WTC11 (cell line): ENCODE data around the gene CLDN9. TPM values are rescaled to one million over a fixed set of nuclear protein-coding genes. Genes with fewer than 3 reads are reported as not detected.

ENCODE experiments used
- ATAC-seq: fragments of 200-7000 bp; cut with Tn5 transposase; 2 replicates; pipeline ENCODE4 v1.10.0; 2021; ENCODE audit warnings: mild to moderate bottlenecking, moderate library complexity
- CTCF ChIA-PET: fragments of 300-600 bp; sonication (Branson Sonifier 250); formaldehyde crosslinking; loops from one replicate; lab custom pipeline; 2021; ENCODE audit warnings: antibody characterized with exemption; lab: Charles Lee
- POLR2A ChIA-PET: fragments of 350-600 bp; sonication (Branson Sonifier 250); formaldehyde crosslinking; loops from one replicate; lab custom pipeline; 2021; ENCODE audit warnings: antibody characterized with exemption; lab: Charles Lee
- DNase-seq: peaks from one replicate; pipeline ENCODE4 v3.0.0; 2021; ENCODE audit warnings: low spot score
- H3K27ac Mint-ChIP-seq: 2 replicates; pipeline ENCODE4 v1.8.0; 2021; ENCODE audit warnings: mixed read lengths
- H3K27me3 Mint-ChIP-seq: 2 replicates; pipeline ENCODE4 v1.8.0; 2021; ENCODE audit warnings: low read depth, mild to moderate bottlenecking, moderate library complexity, mixed read lengths
- H3K36me3 Mint-ChIP-seq: 2 replicates; pipeline ENCODE4 v1.8.0; 2021; ENCODE audit warnings: mixed read lengths
- H3K4me1 Mint-ChIP-seq: 2 replicates; pipeline ENCODE4 v1.8.0; 2022; ENCODE audit warnings: mixed read lengths
- H3K4me3 Mint-ChIP-seq: 2 replicates; pipeline ENCODE4 v1.8.0; 2021; ENCODE audit warnings: mild to moderate bottlenecking, moderate library complexity, mixed read lengths
- H3K9me3 Mint-ChIP-seq: 2 replicates; pipeline ENCODE4 v1.8.0; 2021; ENCODE audit warnings: mixed read lengths
- ATF3 ChIP-seq: sonication (generic); formaldehyde crosslinking; conservative IDR thresholded peaks from 2 replicates; pipeline ENCODE4 v1.8.1; 2022; ENCODE audit warnings: mild to moderate bottlenecking, missing genetic modification reagents
- EMX1 ChIP-seq: fragments of 250-450 bp; sonication (Bioruptor Pico); IDR thresholded peaks from 2 replicates; pipeline ENCODE4 v1.8.0; 2021; ENCODE audit warnings: mild to moderate bottlenecking
- FOXP1 ChIP-seq: sonication (generic); formaldehyde crosslinking; IDR thresholded peaks from 2 replicates; pipeline ENCODE4 v1.8.0; 2022; ENCODE audit warnings: missing genetic modification reagents, mild to moderate bottlenecking, moderate library complexity, borderline replicate concordance
- GRHL2 ChIP-seq: fragments of 250-450 bp; sonication (Bioruptor Pico); IDR thresholded peaks from 2 replicates; pipeline ENCODE4 v1.8.0; 2022; ENCODE audit warnings: mild to moderate bottlenecking, moderate library complexity; ENCODE audit not compliant: insufficient replicate concordance, severe bottlenecking
- IRF1 ChIP-seq: sonication (generic); formaldehyde crosslinking; IDR thresholded peaks from 2 replicates; pipeline ENCODE4 v1.8.0; 2023; ENCODE audit warnings: missing genetic modification reagents
- IRF2 ChIP-seq: sonication (generic); formaldehyde crosslinking; IDR thresholded peaks from 2 replicates; pipeline ENCODE4 v1.8.0; 2022; ENCODE audit warnings: low read depth, missing genetic modification reagents, borderline replicate concordance
- NR3C1 ChIP-seq: sonication (generic); formaldehyde crosslinking; conservative IDR thresholded peaks from 2 replicates; pipeline ENCODE4 v1.8.1; 2023; ENCODE audit warnings: low read depth, mild to moderate bottlenecking, missing genetic modification reagents
- RELA ChIP-seq: sonication (generic); formaldehyde crosslinking; IDR thresholded peaks from 2 replicates; pipeline ENCODE4 v1.8.1; 2022; ENCODE audit warnings: missing genetic modification reagents, mild to moderate bottlenecking, borderline replicate concordance
- SP1 ChIP-seq: sonication (generic); formaldehyde crosslinking; conservative IDR thresholded peaks from 2 replicates; pipeline ENCODE4 v1.8.1; 2022; ENCODE audit warnings: missing genetic modification reagents
- ZNF416 ChIP-seq: fragments of 250-450 bp; sonication (Bioruptor Pico); IDR thresholded peaks from 2 replicates; pipeline ENCODE4 v1.9.0; 2021; ENCODE audit warnings: mild to moderate bottlenecking, inconsistent platforms
- ZNF671 ChIP-seq: fragments of 250-450 bp; sonication (Bioruptor Pico); IDR thresholded peaks from 2 replicates; pipeline ENCODE4 v1.8.0; 2021; ENCODE audit warnings: mild to moderate bottlenecking
- total RNA-seq: library from RNA; stranded (reverse); gene quantifications from 3 replicates; pipeline ENCODE4 v1.2.3, GENCODE V29; 2021
- TF ChIP-seq, protein P1 (sequence below): fragments of 250-450 bp; sonication (Bioruptor Pico); IDR thresholded peaks from 2 replicates; pipeline ENCODE4 v2.1.2; 2022; ENCODE audit warnings: mild to moderate bottlenecking, moderate library complexity
- TF ChIP-seq, protein P2 (sequence below): sonication (generic); formaldehyde crosslinking; IDR thresholded peaks from 2 replicates; pipeline ENCODE4 v1.8.0; 2022; ENCODE audit warnings: mild to moderate bottlenecking, missing genetic modification reagents
- TF ChIP-seq, protein P3 (sequence below): fragments of 250-450 bp; sonication (Bioruptor Pico); conservative IDR thresholded peaks from 2 replicates; pipeline ENCODE4 v1.9.0; 2021; ENCODE audit warnings: mild to moderate bottlenecking
- TF ChIP-seq, protein P4 (sequence below): sonication (generic); formaldehyde crosslinking; IDR thresholded peaks from 2 replicates; pipeline ENCODE4 v1.8.1; 2023; ENCODE audit warnings: mild to moderate bottlenecking, missing genetic modification reagents, moderate library complexity

CLDN9 gene
- total RNA-seq, 1 experiment from 2014 or later = 0.92 TPM

- TF ChIP-seq, protein P1, sequence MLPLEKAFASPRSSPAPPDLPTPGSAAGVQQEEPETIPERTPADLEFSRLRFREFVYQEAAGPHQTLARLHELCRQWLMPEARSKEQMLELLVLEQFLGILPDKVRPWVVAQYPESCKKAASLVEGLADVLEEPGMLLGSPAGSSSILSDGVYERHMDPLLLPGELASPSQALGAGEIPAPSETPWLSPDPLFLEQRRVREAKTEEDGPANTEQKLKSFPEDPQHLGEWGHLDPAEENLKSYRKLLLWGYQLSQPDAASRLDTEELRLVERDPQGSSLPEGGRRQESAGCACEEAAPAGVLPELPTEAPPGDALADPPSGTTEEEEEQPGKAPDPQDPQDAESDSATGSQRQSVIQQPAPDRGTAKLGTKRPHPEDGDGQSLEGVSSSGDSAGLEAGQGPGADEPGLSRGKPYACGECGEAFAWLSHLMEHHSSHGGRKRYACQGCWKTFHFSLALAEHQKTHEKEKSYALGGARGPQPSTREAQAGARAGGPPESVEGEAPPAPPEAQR (CRISPR knock-in tag) = no peak
- TF ChIP-seq ZNF416 (CRISPR knock-in tag) = no peak
- no peak for TF ChIP-seq FOXP1 (CRISPR knock-in tag)
Measured at GRCh38 chr16:2987833-2988232, 24.9 kb upstream of the CLDN9 start (continued).

DNA sequence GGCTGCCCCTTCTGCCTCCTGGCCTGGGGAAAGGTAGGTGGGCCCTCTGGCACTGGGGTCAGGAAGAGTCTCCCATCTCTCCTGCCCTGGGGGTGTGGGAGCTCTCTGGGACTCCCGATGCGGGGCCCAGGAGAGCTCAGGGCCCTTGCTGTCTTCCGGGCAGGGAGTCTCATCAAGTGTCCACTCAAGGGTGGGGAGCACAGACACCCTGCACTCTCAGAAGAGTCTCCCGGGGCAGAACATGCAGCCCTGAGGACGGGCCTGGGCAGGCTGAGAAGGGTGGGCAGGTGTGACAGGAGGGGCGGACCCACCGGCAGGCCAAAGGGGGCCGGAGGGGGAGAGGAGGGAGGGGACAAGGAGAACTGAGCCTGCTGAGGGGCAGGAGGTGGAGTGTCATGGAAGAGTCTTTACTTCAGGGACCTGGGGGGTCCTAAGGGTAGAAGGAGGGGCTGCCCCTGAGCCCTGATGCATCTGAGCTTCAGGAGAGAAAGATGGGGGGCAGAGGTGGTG lies 24.1 kb upstream of the CLDN9 start:
- Mint-ChIP-seq H3K9me3 (no peaks in the 10 kb centered on the region), H3K4me3 (no peak overlapping the region), H3K27ac (no peak overlapping the region), H3K4me1 (peaks cover 21% of the 10 kb centered on the region), H3K27me3 (peaks cover 6% of the 10 kb centered on the region; the same call in 1 of the 2 replicates), H3K36me3 (no peaks in the 10 kb centered on the region)
- DNase-seq (no peak), ATAC-seq (peak; percentile 10; the same call in 1 of the 2 replicates)
- TF ChIP-seq RELA (CRISPR knock-in tag) (no peak), NR3C1 (CRISPR knock-in tag) (no peak), IRF2 (CRISPR knock-in tag) (no peak), SP1 (CRISPR knock-in tag) (no peak), GRHL2 (no peak), ATF3 (CRISPR knock-in tag) (no peak), EMX1 (CRISPR knock-in tag) (no peak), ZNF671 (CRISPR knock-in tag) (no peak)
- TF ChIP-seq, protein P2, sequence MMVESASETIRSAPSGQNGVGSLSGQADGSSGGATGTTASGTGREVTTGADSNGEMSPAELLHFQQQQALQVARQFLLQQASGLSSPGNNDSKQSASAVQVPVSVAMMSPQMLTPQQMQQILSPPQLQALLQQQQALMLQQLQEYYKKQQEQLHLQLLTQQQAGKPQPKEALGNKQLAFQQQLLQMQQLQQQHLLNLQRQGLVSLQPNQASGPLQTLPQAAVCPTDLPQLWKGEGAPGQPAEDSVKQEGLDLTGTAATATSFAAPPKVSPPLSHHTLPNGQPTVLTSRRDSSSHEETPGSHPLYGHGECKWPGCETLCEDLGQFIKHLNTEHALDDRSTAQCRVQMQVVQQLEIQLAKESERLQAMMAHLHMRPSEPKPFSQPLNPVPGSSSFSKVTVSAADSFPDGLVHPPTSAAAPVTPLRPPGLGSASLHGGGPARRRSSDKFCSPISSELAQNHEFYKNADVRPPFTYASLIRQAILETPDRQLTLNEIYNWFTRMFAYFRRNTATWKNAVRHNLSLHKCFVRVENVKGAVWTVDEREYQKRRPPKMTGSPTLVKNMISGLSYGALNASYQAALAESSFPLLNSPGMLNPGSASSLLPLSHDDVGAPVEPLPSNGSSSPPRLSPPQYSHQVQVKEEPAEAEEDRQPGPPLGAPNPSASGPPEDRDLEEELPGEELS (CRISPR knock-in tag) = no peak
- TF ChIP-seq, protein P3, sequence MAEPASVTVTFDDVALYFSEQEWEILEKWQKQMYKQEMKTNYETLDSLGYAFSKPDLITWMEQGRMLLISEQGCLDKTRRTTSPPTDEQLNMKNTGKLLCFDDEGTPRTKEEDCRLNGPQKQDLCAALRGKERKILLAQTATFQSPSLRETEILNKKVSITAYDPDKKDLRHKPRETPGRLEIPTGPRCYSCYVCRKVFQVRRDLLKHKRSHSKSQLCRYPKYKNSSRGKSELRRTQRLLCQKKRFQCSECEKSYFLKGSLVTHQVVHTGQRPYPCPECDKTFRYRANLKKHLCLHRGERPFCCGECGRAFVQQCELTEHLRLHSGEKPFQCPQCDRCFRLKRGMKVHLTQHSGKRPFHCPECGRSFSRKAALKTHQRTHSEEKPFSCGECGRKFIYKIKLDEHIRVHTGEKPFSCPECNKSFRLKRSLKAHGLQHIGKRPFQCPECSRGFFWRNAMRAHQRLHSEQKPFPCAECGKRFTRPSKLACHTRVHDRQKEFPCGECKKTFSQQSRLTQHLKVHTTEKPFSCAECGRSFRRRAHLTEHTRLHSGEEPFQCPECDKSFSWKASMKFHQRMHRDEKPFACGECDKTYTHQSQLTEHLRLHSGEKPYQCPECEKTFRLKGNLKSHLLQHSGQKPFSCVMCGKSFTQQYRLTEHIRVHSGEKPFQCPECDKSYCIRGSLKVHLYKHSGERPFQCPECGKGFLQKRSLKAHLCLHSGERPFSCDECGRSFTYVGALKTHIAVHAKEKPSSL = no peak
- ChIA-PET POLR2A (interaction anchor here (1.1 kb wide), 1 partner anchor 17 kb away, joined by 4 read pairs; no protein-coding TSS in a partner anchor), CTCF (interaction anchor here (1.0 to 1.8 kb wide), 4 partner anchors 13 to 70 kb away, joined by 4 to 6 read pairs (median 4); no protein-coding TSS in a partner anchor)

DNA sequence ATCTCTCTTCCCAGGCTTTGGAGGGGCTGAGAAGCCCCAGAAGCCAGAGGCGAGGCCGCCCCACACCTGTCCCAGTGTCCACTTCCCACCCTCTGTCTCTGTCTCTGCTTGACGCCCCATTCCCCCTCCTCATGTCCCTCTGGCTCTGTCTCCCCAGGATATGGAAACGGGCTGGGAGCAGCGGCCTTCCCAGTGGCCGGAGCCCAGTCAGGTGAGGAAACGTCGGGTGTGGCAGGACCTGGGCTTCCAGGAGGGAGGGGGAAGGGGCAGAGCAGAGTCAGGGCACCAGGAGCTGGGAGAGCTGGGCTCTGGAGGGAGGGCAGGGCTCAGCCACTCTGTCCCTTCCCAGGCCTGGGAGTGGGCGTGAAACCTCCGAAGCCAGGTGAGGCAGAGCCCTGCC lies 21.8 kb upstream of the CLDN9 start:
- Mint-ChIP-seq H3K27me3 (no peaks in the 10 kb centered on the region), H3K27ac (no peak overlapping the region), H3K9me3 (no peaks in the 10 kb centered on the region), H3K4me3 (no peak overlapping the region), H3K4me1 (peaks cover 21% of the 10 kb centered on the region), H3K36me3 (no peaks in the 10 kb centered on the region)
- no peak for DNase-seq
- TF ChIP-seq, protein P4, sequence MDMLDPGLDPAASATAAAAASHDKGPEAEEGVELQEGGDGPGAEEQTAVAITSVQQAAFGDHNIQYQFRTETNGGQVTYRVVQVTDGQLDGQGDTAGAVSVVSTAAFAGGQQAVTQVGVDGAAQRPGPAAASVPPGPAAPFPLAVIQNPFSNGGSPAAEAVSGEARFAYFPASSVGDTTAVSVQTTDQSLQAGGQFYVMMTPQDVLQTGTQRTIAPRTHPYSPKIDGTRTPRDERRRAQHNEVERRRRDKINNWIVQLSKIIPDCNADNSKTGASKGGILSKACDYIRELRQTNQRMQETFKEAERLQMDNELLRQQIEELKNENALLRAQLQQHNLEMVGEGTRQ (CRISPR knock-in tag) = peak; percentile 15; the same call in 1 of the 2 replicates
- no peak for TF ChIP-seq IRF1 (CRISPR knock-in tag)
- ATAC-seq = peak; percentile 32
- CTCF ChIA-PET = interaction anchor here (0.7 to 3.1 kb wide), 7 partner anchors 10 to 41 kb away, joined by 3 to 13 read pairs (median 9); partner anchors contain the start of gene KREMEN2
- POLR2A ChIA-PET = interaction anchor here (0.9 to 1.4 kb wide), 3 partner anchors 10 to 23 kb away, joined by 3 to 5 read pairs (median 3); no protein-coding TSS in a partner anchor
